GM12892 (cell line): ENCODE measurements around the gene SYCE1L.

ENCODE experiments used
- POLR2A ChIP-seq: IDR thresholded peaks from 2 replicates; pipeline ENCODE4 v1.6.1; 2011; ENCODE audit warnings: low read depth, low read length, control low read depth
- TAF1 ChIP-seq: IDR thresholded peaks from 2 replicates; pipeline ENCODE4 v1.6.1; 2011; ENCODE audit warnings: low read depth, mild to moderate bottlenecking, control low read depth, low read length, borderline replicate concordance

GRCh38 chr16:77197747-77198146 is 1.5 kb upstream of the SYCE1L start:
- no peak for TF ChIP-seq POLR2A
- TF ChIP-seq TAF1: no peak
